ENCODE data around the gene EBPL.

Gene EBPL

GRCh38 chr13:49676581-49677298 is 14.5 kb downstream of the EBPL start:
- no peak for TF ChIP-seq SIN3A (IDR thresholded peaks at IDR 0.05; ENCODE audit: borderline replicate concordance, insufficient read depth, low read length)
- TF ChIP-seq REST (IDR thresholded peaks at IDR 0.05; ENCODE audit: insufficient read depth in 1 of 2, low read depth in 2 of 2, low read length in 2 of 2), result no peak
- no peak for TF ChIP-seq FOXP2 (optimal IDR thresholded peaks at IDR 0.05; ENCODE audit: borderline replicate concordance, extremely low read depth, extremely low read length, insufficient read depth)
- TF ChIP-seq TAF1 (IDR thresholded peaks at IDR 0.05; ENCODE audit: borderline replicate concordance, insufficient read depth, low read length), result no peak
- no peak for TF ChIP-seq POLR2AphosphoS5 (IDR thresholded peaks at IDR 0.05; ENCODE audit: low read depth, low read length)

- no peak for TF ChIP-seq FOXP2 (optimal IDR thresholded peaks at IDR 0.05; ENCODE audit: borderline replicate concordance, extremely low read depth, extremely low read length, insufficient read depth)
- no peak for TF ChIP-seq REST (IDR thresholded peaks at IDR 0.05; ENCODE audit: insufficient read depth in 1 of 2, low read depth in 2 of 2, low read length in 2 of 2)
- no peak for TF ChIP-seq POLR2AphosphoS5 (IDR thresholded peaks at IDR 0.05; ENCODE audit: low read depth, low read length)
- TF ChIP-seq TAF1 (IDR thresholded peaks at IDR 0.05; ENCODE audit: borderline replicate concordance, insufficient read depth, low read length), result no peak
- TF ChIP-seq SIN3A (IDR thresholded peaks at IDR 0.05; ENCODE audit: borderline replicate concordance, insufficient read depth, low read length), result no peak
Measured at GRCh38 chr13:49670828-49671227, 20.5 kb downstream of the EBPL start.

- TF ChIP-seq FOXP2 (optimal IDR thresholded peaks at IDR 0.05; ENCODE audit: borderline replicate concordance, extremely low read depth, extremely low read length, insufficient read depth) (no peak), REST (IDR thresholded peaks at IDR 0.05; ENCODE audit: insufficient read depth in 1 of 2, low read depth in 2 of 2, low read length in 2 of 2) (no peak), SIN3A (IDR thresholded peaks at IDR 0.05; ENCODE audit: borderline replicate concordance, insufficient read depth, low read length) (no peak), TAF1 (IDR thresholded peaks at IDR 0.05; ENCODE audit: borderline replicate concordance, insufficient read depth, low read length) (no peak), POLR2AphosphoS5 (IDR thresholded peaks at IDR 0.05; ENCODE audit: low read depth, low read length) (no peak)
Measured at GRCh38 chr13:49669735-49670309, 21.5 kb downstream of the EBPL start.

GRCh38 chr13:49667773-49668172 is 23.5 kb downstream of the EBPL start:
- TF ChIP-seq REST (IDR thresholded peaks at IDR 0.05; ENCODE audit: insufficient read depth in 1 of 2, low read depth in 2 of 2, low read length in 2 of 2) (no peak), SIN3A (IDR thresholded peaks at IDR 0.05; ENCODE audit: borderline replicate concordance, insufficient read depth, low read length) (no peak), POLR2AphosphoS5 (IDR thresholded peaks at IDR 0.05; ENCODE audit: low read depth, low read length) (no peak), FOXP2 (optimal IDR thresholded peaks at IDR 0.05; ENCODE audit: borderline replicate concordance, extremely low read depth, extremely low read length, insufficient read depth) (no peak), TAF1 (IDR thresholded peaks at IDR 0.05; ENCODE audit: borderline replicate concordance, insufficient read depth, low read length) (no peak)
